ENCODE measurements around the gene CARS2. TPM values are rescaled to one million over a fixed set of nuclear protein-coding genes. Genes with fewer than 3 reads are reported as not detected.

The CARS2 gene
- total and polyA plus RNA-seq, 2 of the 8 experiments (the other 6 are each of a cell fraction or from before 2014, with no cell fraction given), result 47.7 to 55.9 TPM

- TF ChIP-seq, protein P1, sequence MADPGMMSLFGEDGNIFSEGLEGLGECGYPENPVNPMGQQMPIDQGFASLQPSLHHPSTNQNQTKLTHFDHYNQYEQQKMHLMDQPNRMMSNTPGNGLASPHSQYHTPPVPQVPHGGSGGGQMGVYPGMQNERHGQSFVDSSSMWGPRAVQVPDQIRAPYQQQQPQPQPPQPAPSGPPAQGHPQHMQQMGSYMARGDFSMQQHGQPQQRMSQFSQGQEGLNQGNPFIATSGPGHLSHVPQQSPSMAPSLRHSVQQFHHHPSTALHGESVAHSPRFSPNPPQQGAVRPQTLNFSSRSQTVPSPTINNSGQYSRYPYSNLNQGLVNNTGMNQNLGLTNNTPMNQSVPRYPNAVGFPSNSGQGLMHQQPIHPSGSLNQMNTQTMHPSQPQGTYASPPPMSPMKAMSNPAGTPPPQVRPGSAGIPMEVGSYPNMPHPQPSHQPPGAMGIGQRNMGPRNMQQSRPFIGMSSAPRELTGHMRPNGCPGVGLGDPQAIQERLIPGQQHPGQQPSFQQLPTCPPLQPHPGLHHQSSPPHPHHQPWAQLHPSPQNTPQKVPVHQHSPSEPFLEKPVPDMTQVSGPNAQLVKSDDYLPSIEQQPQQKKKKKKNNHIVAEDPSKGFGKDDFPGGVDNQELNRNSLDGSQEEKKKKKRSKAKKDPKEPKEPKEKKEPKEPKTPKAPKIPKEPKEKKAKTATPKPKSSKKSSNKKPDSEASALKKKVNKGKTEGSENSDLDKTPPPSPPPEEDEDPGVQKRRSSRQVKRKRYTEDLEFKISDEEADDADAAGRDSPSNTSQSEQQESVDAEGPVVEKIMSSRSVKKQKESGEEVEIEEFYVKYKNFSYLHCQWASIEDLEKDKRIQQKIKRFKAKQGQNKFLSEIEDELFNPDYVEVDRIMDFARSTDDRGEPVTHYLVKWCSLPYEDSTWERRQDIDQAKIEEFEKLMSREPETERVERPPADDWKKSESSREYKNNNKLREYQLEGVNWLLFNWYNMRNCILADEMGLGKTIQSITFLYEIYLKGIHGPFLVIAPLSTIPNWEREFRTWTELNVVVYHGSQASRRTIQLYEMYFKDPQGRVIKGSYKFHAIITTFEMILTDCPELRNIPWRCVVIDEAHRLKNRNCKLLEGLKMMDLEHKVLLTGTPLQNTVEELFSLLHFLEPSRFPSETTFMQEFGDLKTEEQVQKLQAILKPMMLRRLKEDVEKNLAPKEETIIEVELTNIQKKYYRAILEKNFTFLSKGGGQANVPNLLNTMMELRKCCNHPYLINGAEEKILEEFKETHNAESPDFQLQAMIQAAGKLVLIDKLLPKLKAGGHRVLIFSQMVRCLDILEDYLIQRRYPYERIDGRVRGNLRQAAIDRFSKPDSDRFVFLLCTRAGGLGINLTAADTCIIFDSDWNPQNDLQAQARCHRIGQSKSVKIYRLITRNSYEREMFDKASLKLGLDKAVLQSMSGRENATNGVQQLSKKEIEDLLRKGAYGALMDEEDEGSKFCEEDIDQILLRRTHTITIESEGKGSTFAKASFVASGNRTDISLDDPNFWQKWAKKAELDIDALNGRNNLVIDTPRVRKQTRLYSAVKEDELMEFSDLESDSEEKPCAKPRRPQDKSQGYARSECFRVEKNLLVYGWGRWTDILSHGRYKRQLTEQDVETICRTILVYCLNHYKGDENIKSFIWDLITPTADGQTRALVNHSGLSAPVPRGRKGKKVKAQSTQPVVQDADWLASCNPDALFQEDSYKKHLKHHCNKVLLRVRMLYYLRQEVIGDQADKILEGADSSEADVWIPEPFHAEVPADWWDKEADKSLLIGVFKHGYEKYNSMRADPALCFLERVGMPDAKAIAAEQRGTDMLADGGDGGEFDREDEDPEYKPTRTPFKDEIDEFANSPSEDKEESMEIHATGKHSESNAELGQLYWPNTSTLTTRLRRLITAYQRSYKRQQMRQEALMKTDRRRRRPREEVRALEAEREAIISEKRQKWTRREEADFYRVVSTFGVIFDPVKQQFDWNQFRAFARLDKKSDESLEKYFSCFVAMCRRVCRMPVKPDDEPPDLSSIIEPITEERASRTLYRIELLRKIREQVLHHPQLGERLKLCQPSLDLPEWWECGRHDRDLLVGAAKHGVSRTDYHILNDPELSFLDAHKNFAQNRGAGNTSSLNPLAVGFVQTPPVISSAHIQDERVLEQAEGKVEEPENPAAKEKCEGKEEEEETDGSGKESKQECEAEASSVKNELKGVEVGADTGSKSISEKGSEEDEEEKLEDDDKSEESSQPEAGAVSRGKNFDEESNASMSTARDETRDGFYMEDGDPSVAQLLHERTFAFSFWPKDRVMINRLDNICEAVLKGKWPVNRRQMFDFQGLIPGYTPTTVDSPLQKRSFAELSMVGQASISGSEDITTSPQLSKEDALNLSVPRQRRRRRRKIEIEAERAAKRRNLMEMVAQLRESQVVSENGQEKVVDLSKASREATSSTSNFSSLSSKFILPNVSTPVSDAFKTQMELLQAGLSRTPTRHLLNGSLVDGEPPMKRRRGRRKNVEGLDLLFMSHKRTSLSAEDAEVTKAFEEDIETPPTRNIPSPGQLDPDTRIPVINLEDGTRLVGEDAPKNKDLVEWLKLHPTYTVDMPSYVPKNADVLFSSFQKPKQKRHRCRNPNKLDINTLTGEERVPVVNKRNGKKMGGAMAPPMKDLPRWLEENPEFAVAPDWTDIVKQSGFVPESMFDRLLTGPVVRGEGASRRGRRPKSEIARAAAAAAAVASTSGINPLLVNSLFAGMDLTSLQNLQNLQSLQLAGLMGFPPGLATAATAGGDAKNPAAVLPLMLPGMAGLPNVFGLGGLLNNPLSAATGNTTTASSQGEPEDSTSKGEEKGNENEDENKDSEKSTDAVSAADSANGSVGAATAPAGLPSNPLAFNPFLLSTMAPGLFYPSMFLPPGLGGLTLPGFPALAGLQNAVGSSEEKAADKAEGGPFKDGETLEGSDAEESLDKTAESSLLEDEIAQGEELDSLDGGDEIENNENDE (IDR thresholded peaks at IDR 0.05; ENCODE audit: insufficient replicate concordance, low read length), result no peak
- TF ChIP-seq CBX8 (IDR thresholded peaks at IDR 0.05; ENCODE audit: borderline replicate concordance, low read depth, low read length) (no peak), FOSL1 (IDR thresholded peaks at IDR 0.05; ENCODE audit: insufficient read depth, low read depth, low read length) (no peak), GTF2F1 (IDR thresholded peaks at IDR 0.05; ENCODE audit: borderline replicate concordance, low read depth, low read length) (no peak), SAP30 (IDR thresholded peaks at IDR 0.05; ENCODE audit: insufficient read depth, insufficient replicate concordance, low read length) (no peak), MAFK (IDR thresholded peaks at IDR 0.05; ENCODE audit: low read depth, low read length) (no peak), BACH1 (IDR thresholded peaks at IDR 0.05; ENCODE audit: low read length) (no peak), NRF1 (IDR thresholded peaks at IDR 0.05; ENCODE audit: low read depth, low read length) (no peak), TAF1 (IDR thresholded peaks at IDR 0.05; ENCODE audit: low read depth, low read length) (no peak)
Measured at GRCh38 chr13:110592665-110593064, 113.3 kb downstream of the CARS2 start (continued).

Data from H1 (cell line).